ENCODE measurements around the gene ST3GAL3. TPM values are rescaled to one million over a fixed set of nuclear protein-coding genes. Genes with fewer than 3 reads are reported as not detected.

The ST3GAL3 gene
- total RNA-seq, 1 donor from 2014 or later: 29.3 TPM

- no peak for DNase-seq (ENCODE audit: extremely low read depth, low read depth, low spot score)
Measured at GRCh38 chr1:43904660-43905551, 197.6 kb downstream of the ST3GAL3 start.

GRCh38 chr1:43908226-43908625, 200.9 kb downstream of the ST3GAL3 start:
- DNase-seq (ENCODE audit: extremely low read depth, low read depth, low spot score): no peak

- DNase-seq (ENCODE audit: extremely low read depth, low read depth, low spot score): no peak
Measured at GRCh38 chr1:43908858-43909257, 201.5 kb downstream of the ST3GAL3 start.

GRCh38 chr1:43910343-43910742, 203.0 kb downstream of the ST3GAL3 start:
- no peak for DNase-seq (ENCODE audit: extremely low read depth, low read depth, low spot score)

GRCh38 chr1:43912607-43913006, 205.3 kb downstream of the ST3GAL3 start:
- no peak for DNase-seq (ENCODE audit: extremely low read depth, low read depth, low spot score)

GRCh38 chr1:43913051-43913501, 205.7 kb downstream of the ST3GAL3 start:
- DNase-seq (ENCODE audit: extremely low read depth, low read depth, low spot score): no peak

- DNase-seq (ENCODE audit: extremely low read depth, low read depth, low spot score): no peak
Measured at GRCh38 chr1:43913666-43914360, 206.5 kb downstream of the ST3GAL3 start.

- no peak for DNase-seq (ENCODE audit: extremely low read depth, low read depth, low spot score)
Measured at GRCh38 chr1:43914576-43915525, 207.5 kb downstream of the ST3GAL3 start.

- no peak for DNase-seq (ENCODE audit: extremely low read depth, low read depth, low spot score)
Measured at GRCh38 chr1:43919906-43920305, 212.6 kb downstream of the ST3GAL3 start.

- no peak for DNase-seq (ENCODE audit: extremely low read depth, low read depth, low spot score)
Measured at GRCh38 chr1:43921022-43921421, 213.7 kb downstream of the ST3GAL3 start.

- no peak for DNase-seq (ENCODE audit: extremely low read depth, low read depth, low spot score)
Measured at GRCh38 chr1:43924516-43924915, 217.2 kb downstream of the ST3GAL3 start.

- no peak for DNase-seq (ENCODE audit: extremely low read depth, low read depth, low spot score)
Measured at GRCh38 chr1:43925846-43926245, 218.5 kb downstream of the ST3GAL3 start.

GRCh38 chr1:43930168-43930948, 223.0 kb downstream of the ST3GAL3 start:
- no peak for DNase-seq (ENCODE audit: extremely low read depth, low read depth, low spot score)

- DNase-seq (ENCODE audit: extremely low read depth, low read depth, low spot score): no peak
Measured at GRCh38 chr1:43930949-43931275, 223.6 kb downstream of the ST3GAL3 start.

- DNase-seq (ENCODE audit: extremely low read depth, low read depth, low spot score): no peak
Measured at GRCh38 chr1:43931711-43932660, 224.7 kb downstream of the ST3GAL3 start.

- DNase-seq (ENCODE audit: extremely low read depth, low read depth, low spot score): no peak
Measured at GRCh38 chr1:43932786-43933385, 225.6 kb downstream of the ST3GAL3 start.

- no peak for DNase-seq (ENCODE audit: extremely low read depth, low read depth, low spot score)
Measured at GRCh38 chr1:43933386-43934100, 226.2 kb downstream of the ST3GAL3 start, which contains the start of gene ARTN. Gene ARTN (plus strand): TSS chr1:43933801. CDS start chr1:43935657, 1,856 bp downstream.

Data from glomerular endothelial cell (primary cell).